Fibroblast of the conjunctiva (primary cell): ENCODE measurements around the gene TNXB.
"Not testable (repeated sequence)": the region's sequence is repeated elsewhere in the genome, so short reads cannot be mapped to it uniquely, and the experiment has no call there.

ENCODE experiments used
- DNase-seq: peaks from one replicate; pipeline ENCODE4 v3.0.0-alpha.2; 2010; ENCODE audit warnings: low read depth

The TNXB gene

GRCh38 chr6:32144238-32144637 is 35.1 kb upstream of the TNXB start:
- not testable (repeated sequence) for DNase-seq

GRCh38 chr6:32140420-32141046 is 31.4 kb upstream of the TNXB start:
- no peak for DNase-seq

- DNase-seq: no peak
Measured at GRCh38 chr6:32139590-32139989, 30.5 kb upstream of the TNXB start.

GRCh38 chr6:32137454-32137853 is 28.3 kb upstream of the TNXB start:
- no peak for DNase-seq

- DNase-seq: no peak
Measured at GRCh38 chr6:32133786-32134185, 24.6 kb upstream of the TNXB start.

- no peak for DNase-seq
Measured at GRCh38 chr6:32132110-32132509, 23.0 kb upstream of the TNXB start.

GRCh38 chr6:32131439-32131948 is 22.4 kb upstream of the TNXB start:
- no peak for DNase-seq

- no peak for DNase-seq
Measured at GRCh38 chr6:32129297-32130088, 20.4 kb upstream of the TNXB start.

- no peak for DNase-seq
Measured at GRCh38 chr6:32128751-32129296, 19.7 kb upstream of the TNXB start.

GRCh38 chr6:32127717-32128592 is 18.8 kb upstream of the TNXB start, which contains the start of gene ATF6B:
ATF6B (minus strand) TSS chr6:32128246; CDS start chr6:32128207, 39 bp downstream.
- DNase-seq: peak; percentile 100

GRCh38 chr6:32127409-32127716 is 18.2 kb upstream of the TNXB start:
- no peak for DNase-seq

GRCh38 chr6:32126880-32127279 is 17.7 kb upstream of the TNXB start:
- DNase-seq: no peak

- DNase-seq: no peak
Measured at GRCh38 chr6:32123681-32124080, 14.5 kb upstream of the TNXB start.

- no peak for DNase-seq
Measured at GRCh38 chr6:32120573-32121059, 11.5 kb upstream of the TNXB start.

- DNase-seq: peak; percentile 86
Measured at GRCh38 chr6:32118782-32119628, 9.9 kb upstream of the TNXB start.

GRCh38 chr6:32117461-32117860 is 8.3 kb upstream of the TNXB start:
- DNase-seq: no peak

- no peak for DNase-seq
Measured at GRCh38 chr6:32116674-32117073, 7.5 kb upstream of the TNXB start.

- no peak for DNase-seq
Measured at GRCh38 chr6:32115623-32116022, 6.5 kb upstream of the TNXB start.

- no peak for DNase-seq
Measured at GRCh38 chr6:32114796-32115195, 5.7 kb upstream of the TNXB start.

- DNase-seq: peak; percentile 98
Measured at GRCh38 chr6:32113386-32114352, 4.5 kb upstream of the TNXB start.
